HUES64 (cell line): ENCODE data around the gene TYMP.

Experiments
- H3K27ac ChIP-seq: 2 replicates; pipeline ENCODE4 v1.7.0; 2013; ENCODE audit warnings: low read depth, low read length, inconsistent platforms
- H3K27me3 ChIP-seq: 2 replicates; pipeline ENCODE4 v1.6.1; 2013; ENCODE audit warnings: mild to moderate bottlenecking, low read length; ENCODE audit not compliant: insufficient read depth
- H3K36me3 ChIP-seq: 2 replicates; pipeline ENCODE4 v1.6.1; 2013; ENCODE audit warnings: mild to moderate bottlenecking, low read length; ENCODE audit not compliant: insufficient read depth
- H3K4me1 ChIP-seq: 2 replicates; pipeline ENCODE4 v1.6.1; 2013; ENCODE audit warnings: mild to moderate bottlenecking, low read length, moderate library complexity; ENCODE audit not compliant: insufficient read depth
- H3K4me3 ChIP-seq: 2 replicates; pipeline ENCODE4 v1.5.1; 2013; ENCODE audit warnings: mild to moderate bottlenecking, low read length, moderate library complexity
- H3K9ac ChIP-seq: 2 replicates; pipeline ENCODE4 v1.6.1; 2013; ENCODE audit warnings: mild to moderate bottlenecking, low read depth, low read length
- H3K9me3 ChIP-seq: 2 replicates; pipeline ENCODE4 v1.6.1; 2013; ENCODE audit warnings: low read depth, low read length; ENCODE audit not compliant: insufficient read depth
- whole genome bisulfite sequencing: fragments of 150-250, 120-280 bp; methylation state at CpG from one replicate; pipeline ENCODE4 v1.1.7; 2013; ENCODE audit warnings: missing lambda C conversion rate; 5-methylcytosine and 5-hydroxymethylcytosine counted together

The TYMP gene

DNA sequence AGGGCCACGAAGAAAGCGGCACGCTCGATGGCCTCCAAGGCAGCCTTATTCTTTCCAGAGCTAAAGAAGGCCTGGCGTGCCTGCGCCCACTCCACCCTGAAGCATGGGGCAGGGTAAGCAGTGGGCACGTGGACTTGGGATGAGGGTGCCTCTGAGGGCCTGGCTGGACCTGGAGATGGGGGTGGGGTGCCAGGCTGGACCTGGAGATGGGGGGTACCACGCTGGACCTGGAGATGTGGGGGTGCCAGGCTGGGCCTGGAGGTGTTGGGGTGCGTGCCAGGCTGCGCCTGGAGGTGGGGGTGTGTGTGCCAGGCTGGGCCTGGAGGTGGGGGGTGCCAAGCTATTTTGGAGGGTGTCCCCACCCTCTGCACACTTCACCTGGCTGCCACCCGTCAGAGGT, 43.2 kb upstream of the TYMP start:
- no peak overlapping the region for H3K27ac ChIP-seq
- 96% methylated on average over 11 of the region's 11 CpGs for WGBS
- H3K9me3 ChIP-seq = no peaks in the 10 kb centered on the region
- peaks cover 65% of the 10 kb centered on the region for H3K36me3 ChIP-seq
- H3K27me3 ChIP-seq = no peaks in the 10 kb centered on the region
- no peaks in the 10 kb centered on the region for H3K4me1 ChIP-seq
- H3K9ac ChIP-seq = no peak overlapping the region
- H3K4me3 ChIP-seq = no peak overlapping the region

GRCh38 chr22:50571264-50572175, 41.7 kb upstream of the TYMP start:
- H3K4me3 ChIP-seq = no peak overlapping the region
- 92% methylated on average over 26 of the region's 26 CpGs for WGBS
- no peaks in the 10 kb centered on the region for H3K27me3 ChIP-seq
- no peak overlapping the region for H3K27ac ChIP-seq
- peaks cover 65% of the 10 kb centered on the region for H3K36me3 ChIP-seq
- H3K9ac ChIP-seq = no peak overlapping the region
- no peaks in the 10 kb centered on the region for H3K4me1 ChIP-seq
- H3K9me3 ChIP-seq = no peaks in the 10 kb centered on the region

DNA sequence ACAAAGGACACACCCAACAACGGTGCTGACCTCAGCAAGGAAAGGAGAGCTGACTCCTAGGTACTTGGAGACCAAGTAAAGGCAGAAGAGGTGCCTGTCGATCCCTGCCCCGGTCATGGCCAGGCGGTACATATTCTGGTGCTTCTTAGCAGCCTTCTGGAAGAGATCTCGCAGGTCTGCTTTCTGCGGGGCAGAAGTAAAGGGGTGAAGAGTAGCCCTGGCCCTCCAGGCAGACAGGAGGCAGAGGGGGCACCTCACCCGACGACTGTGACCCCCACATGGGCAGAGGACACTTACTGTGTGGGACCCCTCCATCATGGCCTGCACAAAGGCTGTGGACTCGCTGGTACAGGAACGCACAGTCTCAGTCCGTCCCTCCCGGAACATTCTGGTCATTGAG, 41.0 kb upstream of the TYMP start:
- Histone ChIP-seq H3K4me1 (no peaks in the 10 kb centered on the region), H3K9ac (no peak overlapping the region), H3K27me3 (no peaks in the 10 kb centered on the region), H3K27ac (no peak overlapping the region), H3K36me3 (peaks cover 62% of the 10 kb centered on the region), H3K9me3 (no peaks in the 10 kb centered on the region), H3K4me3 (no peak overlapping the region)
- 95% methylated on average over 12 of the region's 12 CpGs for WGBS

DNA sequence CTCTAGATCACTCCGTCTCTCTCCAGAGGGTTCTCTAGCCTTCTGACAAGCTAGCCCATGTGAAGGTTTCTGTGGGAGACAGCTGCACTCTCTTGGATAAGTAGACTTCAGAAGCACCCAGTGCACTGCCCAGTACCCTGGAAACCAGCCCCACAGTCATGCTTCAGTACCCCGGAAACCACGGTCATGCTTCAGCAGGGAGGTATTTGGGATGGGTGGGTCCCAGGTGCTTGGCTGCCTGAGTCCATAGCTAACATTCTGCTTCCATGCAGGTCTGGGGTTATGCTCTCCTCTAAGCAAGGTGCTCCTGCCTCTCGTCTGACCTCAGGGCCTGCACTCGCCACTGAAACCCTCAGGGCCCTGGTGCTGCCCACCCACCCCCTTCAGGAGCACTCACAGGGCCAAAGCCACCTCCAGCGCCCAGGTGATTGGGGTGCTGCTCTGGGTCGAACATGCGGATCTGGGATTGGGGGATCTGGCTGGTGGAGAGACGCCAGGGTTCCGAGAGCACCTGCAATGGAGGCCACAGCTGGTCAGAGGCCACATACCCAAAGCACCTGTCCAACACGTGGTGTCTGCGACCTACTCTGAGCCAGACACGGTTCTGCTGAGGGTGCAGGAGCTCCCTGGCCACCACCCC, 40.2 kb upstream of the TYMP start:
- 93% methylated on average over 13 of the region's 13 CpGs for WGBS

DNA sequence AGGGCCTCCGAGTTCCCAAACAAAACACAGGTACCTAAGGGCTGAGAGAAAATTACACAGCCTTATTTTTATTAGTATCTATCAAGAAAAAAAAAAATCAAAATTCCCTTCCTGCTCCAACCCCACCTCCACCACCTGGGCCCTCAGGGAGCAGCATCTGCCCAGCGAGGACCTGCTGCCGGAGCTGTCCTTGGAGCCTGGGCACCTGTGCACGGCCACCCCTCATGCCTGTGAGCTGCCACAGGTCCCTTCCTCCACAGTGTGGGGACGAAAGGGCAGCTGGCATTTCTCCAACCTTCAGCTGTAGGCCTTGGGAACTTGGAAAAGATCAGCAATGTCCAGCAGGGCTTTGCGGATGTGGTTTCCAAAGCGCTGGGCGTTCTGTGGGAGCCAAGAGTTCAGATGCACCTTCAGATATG, 39.2 kb upstream of the TYMP start:
- Histone ChIP-seq H3K4me1 (no peaks in the 10 kb centered on the region), H3K36me3 (peaks cover 50% of the 10 kb centered on the region), H3K9ac (no peak overlapping the region), H3K27me3 (peaks cover 10% of the 10 kb centered on the region; the same call in 1 of the 2 replicates), H3K27ac (no peak overlapping the region), H3K9me3 (no peaks in the 10 kb centered on the region), H3K4me3 (no peak overlapping the region)
- 95% methylated on average over 7 of the region's 8 CpGs for WGBS

More for the DNA sequence above, 40.2 kb upstream of the TYMP start:
- Histone ChIP-seq H3K9ac (no peak overlapping the region), H3K4me3 (no peak overlapping the region), H3K36me3 (peaks cover 56% of the 10 kb centered on the region), H3K27ac (no peak overlapping the region), H3K9me3 (no peaks in the 10 kb centered on the region), H3K27me3 (peaks cover 1% of the 10 kb centered on the region; the same call in 1 of the 2 replicates), H3K4me1 (no peaks in the 10 kb centered on the region)

GRCh38 chr22:50568626-50569025, 38.8 kb upstream of the TYMP start:
- H3K27ac ChIP-seq = no peak overlapping the region
- H3K9me3 ChIP-seq = no peaks in the 10 kb centered on the region
- H3K4me1 ChIP-seq = no peaks in the 10 kb centered on the region
- no peak overlapping the region for H3K4me3 ChIP-seq
- no peak overlapping the region for H3K9ac ChIP-seq
- peaks cover 50% of the 10 kb centered on the region for H3K36me3 ChIP-seq
- WGBS = 94% methylated on average over 7 of the region's 7 CpGs
- H3K27me3 ChIP-seq = peaks cover 14% of the 10 kb centered on the region

GRCh38 chr22:50567721-50568252, 38.0 kb upstream of the TYMP start:
- H3K9ac ChIP-seq = no peak overlapping the region
- H3K9me3 ChIP-seq = no peaks in the 10 kb centered on the region
- H3K27ac ChIP-seq = no peak overlapping the region
- peaks cover 44% of the 10 kb centered on the region for H3K36me3 ChIP-seq
- peaks cover 21% of the 10 kb centered on the region for H3K27me3 ChIP-seq
- no peak overlapping the region for H3K4me3 ChIP-seq
- no peaks in the 10 kb centered on the region for H3K4me1 ChIP-seq
- WGBS = 96% methylated on average over 7 of the region's 7 CpGs

DNA sequence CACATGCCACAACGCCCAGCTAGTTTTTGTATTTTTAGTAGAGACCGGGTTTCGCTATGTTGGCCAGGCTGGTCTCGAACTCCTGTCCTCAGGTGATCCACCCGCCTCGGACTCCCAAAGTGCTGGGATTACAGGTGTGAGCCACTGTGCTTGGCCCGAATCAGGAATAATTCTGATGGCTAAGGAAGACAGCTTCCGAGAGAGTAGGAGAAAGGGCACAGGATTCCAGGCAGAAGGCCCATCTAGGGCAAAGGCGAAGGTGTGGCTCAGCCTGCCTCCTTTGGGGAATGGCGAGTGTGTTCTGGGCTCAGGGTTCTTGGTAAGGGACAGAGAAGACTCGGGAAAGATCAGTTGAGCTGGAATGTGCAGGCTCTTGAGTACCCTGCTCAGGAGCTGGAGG, 34.5 kb upstream of the TYMP start:
- WGBS = 91% methylated on average over 11 of the region's 11 CpGs
- H3K36me3 ChIP-seq = peaks cover 9% of the 10 kb centered on the region
- peaks cover 21% of the 10 kb centered on the region for H3K27me3 ChIP-seq
- H3K9ac ChIP-seq = no peak overlapping the region
- H3K4me1 ChIP-seq = no peaks in the 10 kb centered on the region
- no peak overlapping the region for H3K27ac ChIP-seq
- no peaks in the 10 kb centered on the region for H3K9me3 ChIP-seq
- no peak overlapping the region for H3K4me3 ChIP-seq

DNA sequence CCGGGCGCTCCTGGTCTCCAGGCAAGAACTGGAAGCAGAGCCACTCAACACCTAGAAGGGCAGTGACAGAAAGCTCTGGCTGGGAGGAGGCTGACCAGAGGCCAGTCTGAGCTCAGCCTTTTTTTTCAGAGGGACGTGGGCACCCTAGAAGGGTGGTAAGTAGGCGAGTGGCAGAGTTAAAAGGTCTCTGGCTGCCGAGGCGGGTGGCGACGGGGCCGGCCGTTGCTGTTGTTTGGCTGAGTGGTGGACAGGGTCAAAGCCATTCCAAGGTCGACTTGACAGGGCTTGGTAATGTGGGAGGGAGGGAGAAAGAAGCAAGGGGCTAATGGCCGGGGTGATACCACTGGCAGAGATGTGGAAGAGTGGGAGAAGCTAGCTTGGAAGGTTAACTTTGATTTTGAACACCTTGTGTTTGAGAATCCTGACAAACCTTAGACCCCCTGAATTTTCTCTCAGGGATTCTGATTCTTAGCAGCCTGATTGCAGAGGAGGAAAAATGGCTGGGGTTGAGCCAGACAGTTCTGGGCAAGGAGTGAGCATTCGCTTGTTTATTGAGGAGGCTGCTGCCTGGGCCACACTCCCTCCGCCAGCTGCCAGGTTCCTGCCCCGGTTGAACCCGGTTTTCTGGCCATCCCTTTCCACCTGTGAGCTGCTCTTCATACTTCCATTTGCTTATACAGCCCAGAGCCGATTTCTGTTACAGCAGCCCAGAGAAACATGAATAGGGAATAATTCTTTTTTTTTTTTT, 33.8 kb upstream of the TYMP start:
- H3K9me3 ChIP-seq = no peaks in the 10 kb centered on the region
- peaks cover 3% of the 10 kb centered on the region; the same call in 1 of the 2 replicates for H3K36me3 ChIP-seq
- 37% methylated on average over 17 of the region's 17 CpGs for WGBS
- H3K9ac ChIP-seq = no peak overlapping the region; the same call in 1 of the 2 replicates
- H3K27ac ChIP-seq = no peak overlapping the region
- peaks cover 21% of the 10 kb centered on the region for H3K27me3 ChIP-seq
- H3K4me3 ChIP-seq = peak overlapping the region; percentile 66
- H3K4me1 ChIP-seq = no peaks in the 10 kb centered on the region

DNA sequence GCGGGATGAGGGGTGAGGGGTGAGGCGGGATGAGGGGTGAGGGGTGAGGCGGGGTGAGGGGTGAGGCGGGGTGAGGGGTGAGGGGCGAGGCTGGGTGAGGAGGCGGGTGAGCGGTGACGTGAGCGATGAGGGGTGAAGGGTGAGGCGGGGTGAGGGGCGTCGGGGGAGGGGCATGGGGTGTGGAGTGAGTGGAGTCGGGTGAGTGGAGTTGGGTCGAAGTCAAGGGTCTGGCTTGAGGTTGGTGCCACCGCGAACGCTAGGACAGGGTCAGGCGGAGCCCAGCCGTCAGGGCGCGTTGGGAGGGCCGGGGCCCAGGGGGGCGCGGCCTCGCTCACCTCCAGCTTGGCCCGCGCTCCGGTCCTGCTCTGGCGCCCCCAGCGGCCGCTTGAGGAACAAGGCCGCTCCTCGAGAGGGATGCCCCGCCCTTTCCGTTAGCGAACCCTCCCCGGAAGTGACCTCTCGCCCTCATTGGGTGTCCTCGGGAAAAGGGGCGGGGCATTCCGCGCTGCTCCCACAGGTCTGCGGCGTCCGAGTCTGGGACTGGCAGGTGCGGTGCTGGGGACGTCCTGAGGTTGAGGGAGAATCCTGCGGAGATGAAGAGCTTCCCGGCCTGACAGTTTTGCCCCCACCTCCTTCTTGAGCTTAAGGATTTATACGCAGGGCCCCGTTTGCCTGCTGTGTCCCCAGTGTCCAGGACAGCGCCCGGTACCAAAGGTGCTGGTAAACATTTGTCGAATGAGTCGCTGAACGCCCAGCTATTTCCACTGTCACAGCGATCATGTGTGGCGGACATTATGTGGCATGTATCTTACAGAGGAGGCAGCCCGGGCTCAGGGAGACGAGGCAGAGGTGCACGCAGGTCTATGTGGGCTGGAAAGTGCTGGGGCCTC, 33.0 kb upstream of the TYMP start, which contains the start of gene SYCE3:
Gene SYCE3 (minus strand): TSS at position 397 of the 890 bp plus-strand sequence. CDS start 6,514 bp downstream, outside the sequence.
- Histone ChIP-seq H3K27me3 (peaks cover 21% of the 10 kb centered on the region), H3K9me3 (no peaks in the 10 kb centered on the region), H3K4me1 (no peaks in the 10 kb centered on the region), H3K9ac (no peak within 1 kb of the TSS; the same call in 1 of the 2 replicates), H3K27ac (no peak within 1 kb of the TSS), H3K4me3 (peak within 1 kb of the TSS; percentile 66), H3K36me3 (no peaks in the 10 kb centered on the region)
- 6% methylated on average over 60 of the region's 61 CpGs for WGBS
